KOPT-K1 (cell line): ENCODE measurements around the gene GHRHR.

ENCODE experiments used
- H3K27ac ChIP-seq: fragments of 200-600 bp; sonication (generic); 2 replicates; pipeline ENCODE4 v1.5.1; 2016; ENCODE audit warnings: antibody characterized with exemption, mild to moderate bottlenecking, low read depth, low read length; ENCODE audit not compliant: poor library complexity, severe bottlenecking
- H3K36me3 ChIP-seq: fragments of 200-600 bp; sonication (generic); 2 replicates; pipeline ENCODE4 v1.5.1; 2017; ENCODE audit warnings: antibody characterized with exemption, mild to moderate bottlenecking, low read length, moderate library complexity; ENCODE audit not compliant: insufficient read depth
- H3K9me3 ChIP-seq: fragments of 200-600 bp; sonication (generic); 2 replicates; pipeline ENCODE4 v1.5.1; 2017; ENCODE audit warnings: antibody characterized with exemption, low read length, mild to moderate bottlenecking; ENCODE audit not compliant: insufficient read depth, poor library complexity, severe bottlenecking

The GHRHR gene

DNA sequence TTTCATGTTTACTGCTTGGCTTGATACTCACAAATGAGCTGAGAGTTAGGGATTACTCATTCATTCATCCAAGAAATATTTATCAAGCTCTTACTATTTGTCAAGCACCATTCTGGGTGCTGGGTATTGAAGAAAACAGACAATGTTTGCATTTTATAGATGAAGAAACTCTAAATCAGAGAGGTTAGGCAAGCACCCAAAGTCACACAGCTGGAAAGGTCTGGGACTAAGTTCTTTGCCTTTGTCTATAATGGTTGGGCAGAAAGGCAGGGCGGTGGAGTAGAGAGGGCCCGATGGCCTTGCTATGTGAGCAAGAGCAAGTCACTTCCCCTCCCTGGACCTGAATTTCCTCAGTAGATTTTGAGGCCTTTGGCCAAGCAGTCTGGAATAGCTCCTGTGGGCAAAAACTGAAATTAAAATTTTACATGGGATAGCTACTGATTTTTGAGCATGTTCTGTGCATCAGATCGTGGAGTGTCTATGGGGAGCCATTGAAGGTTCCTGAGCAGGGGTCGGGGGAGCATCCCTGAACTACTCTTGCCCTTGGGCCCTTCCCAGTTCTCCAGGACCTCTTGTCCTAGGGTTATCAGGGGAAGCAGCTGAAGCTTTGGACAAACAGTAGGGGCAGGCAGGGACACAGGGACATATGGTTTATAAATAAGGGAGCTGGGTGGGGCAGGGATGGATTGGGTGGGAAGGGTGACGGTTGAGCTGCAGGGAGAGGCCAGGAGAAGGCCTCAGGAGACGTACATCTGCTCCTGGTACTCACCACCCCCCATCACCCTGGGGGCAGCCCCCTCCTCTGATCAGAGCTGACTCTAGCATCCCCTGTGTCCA, 28.8 kb upstream of the GHRHR start:
- Histone ChIP-seq H3K9me3 (no peaks in the 10 kb centered on the region), H3K27ac (no peak overlapping the region), H3K36me3 (no peaks in the 10 kb centered on the region)

- no peak overlapping the region for H3K27ac ChIP-seq
- H3K9me3 ChIP-seq, result no peaks in the 10 kb centered on the region
- H3K36me3 ChIP-seq, result no peaks in the 10 kb centered on the region
Observed at GRCh38 chr7:30935569-30935877, 28.2 kb upstream of the GHRHR start.

DNA sequence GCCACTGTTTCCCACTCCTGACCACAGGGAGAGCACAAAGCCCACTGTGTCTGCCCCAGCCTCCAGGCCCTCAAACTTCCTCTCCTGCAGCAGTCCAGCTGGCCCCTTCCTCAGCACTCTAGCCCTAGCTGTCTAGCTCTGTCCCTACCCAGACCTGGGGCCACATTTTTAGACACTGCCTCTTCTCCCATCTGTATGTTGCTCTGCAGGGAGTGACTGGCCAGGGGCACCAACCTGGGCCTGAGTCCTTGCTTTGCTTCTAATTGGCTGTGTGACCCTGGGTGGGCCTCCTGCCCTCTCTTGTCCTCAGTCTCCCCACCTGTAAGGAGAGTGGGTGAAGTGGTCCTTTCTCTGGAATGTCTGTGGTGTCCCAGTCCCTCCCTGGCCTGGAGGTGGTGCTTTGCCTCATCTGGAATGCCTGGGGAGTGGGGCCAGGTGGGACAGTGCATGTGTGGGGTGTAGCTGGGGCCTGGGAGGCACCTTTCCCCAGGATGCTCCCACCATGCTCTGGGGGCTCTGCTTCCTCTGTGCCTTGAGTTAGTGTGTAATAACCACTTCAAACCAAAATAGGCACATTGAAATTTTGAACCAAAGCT, 27.0 kb upstream of the GHRHR start:
- Histone ChIP-seq H3K27ac (no peak overlapping the region), H3K9me3 (no peaks in the 10 kb centered on the region), H3K36me3 (no peaks in the 10 kb centered on the region)

DNA sequence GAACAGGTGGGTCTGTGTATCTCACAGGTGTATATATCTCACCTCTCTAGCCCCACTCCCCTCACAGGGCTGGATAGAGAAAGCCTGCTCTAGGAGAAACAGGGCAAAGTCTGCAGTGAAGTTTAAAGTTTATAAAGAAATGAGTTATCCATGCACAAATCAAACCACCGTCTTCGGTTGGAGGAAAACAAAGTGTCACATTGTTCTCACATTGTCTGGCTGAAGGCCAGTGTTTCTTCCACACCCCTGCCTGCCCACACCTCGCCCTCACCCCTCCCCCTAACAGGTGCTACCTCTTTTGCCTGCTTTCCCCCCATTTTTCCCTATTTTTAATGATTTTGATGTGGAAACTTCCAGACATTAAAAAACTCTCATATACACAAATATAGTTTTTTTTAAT, 26.3 kb upstream of the GHRHR start:
- no peaks in the 10 kb centered on the region for H3K36me3 ChIP-seq
- no peak overlapping the region for H3K27ac ChIP-seq
- H3K9me3 ChIP-seq, result no peaks in the 10 kb centered on the region

GRCh38 chr7:30938435-30939316, 25.1 kb upstream of the GHRHR start:
- no peaks in the 10 kb centered on the region for H3K9me3 ChIP-seq
- H3K36me3 ChIP-seq, result no peaks in the 10 kb centered on the region
- no peak overlapping the region for H3K27ac ChIP-seq

GRCh38 chr7:30941582-30942323, 22.0 kb upstream of the GHRHR start:
- no peak overlapping the region for H3K27ac ChIP-seq
- no peaks in the 10 kb centered on the region for H3K36me3 ChIP-seq
- H3K9me3 ChIP-seq, result peaks cover 4% of the 10 kb centered on the region

DNA sequence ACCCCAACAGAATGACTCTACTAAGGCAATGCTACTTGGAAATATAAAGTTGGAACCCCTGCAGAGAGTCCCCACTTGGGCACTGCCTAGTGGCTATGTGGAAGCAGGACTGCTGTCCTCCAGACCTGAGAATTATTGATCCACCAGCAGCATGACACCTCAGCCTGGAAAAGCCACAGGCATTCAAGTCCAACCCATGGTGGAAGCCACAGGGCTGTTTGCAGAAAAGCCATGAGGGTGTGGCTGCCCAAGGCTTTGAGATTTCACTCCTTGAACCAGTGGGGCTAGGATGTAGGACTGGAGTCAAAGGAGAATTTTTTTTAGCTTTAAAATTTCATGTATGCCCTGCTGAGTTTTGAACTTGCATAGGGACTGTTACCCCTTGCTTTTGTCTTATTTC, 13.6 kb upstream of the GHRHR start:
- Histone ChIP-seq H3K9me3 (peaks cover 8% of the 10 kb centered on the region), H3K27ac (no peak overlapping the region), H3K36me3 (no peaks in the 10 kb centered on the region)

DNA sequence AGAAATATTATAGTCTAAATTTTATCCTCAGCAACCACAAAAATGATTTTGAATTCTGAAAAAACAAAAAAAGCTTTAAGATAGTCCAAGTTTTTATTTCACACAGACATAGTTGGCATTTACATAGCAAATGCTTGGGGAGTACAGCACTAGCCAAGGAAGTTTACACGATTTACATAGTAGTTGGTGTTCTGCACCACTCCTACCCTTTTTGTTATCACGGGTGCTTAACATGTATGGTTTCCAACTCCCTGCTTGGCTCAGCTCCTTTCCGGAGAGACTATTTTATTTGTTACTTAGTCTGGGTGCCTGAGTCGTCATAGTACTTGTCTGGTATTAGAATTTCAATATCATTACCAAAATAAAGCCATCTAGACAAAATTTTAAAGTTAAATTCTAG, 8.8 kb upstream of the GHRHR start:
- H3K9me3 ChIP-seq, result peaks cover 18% of the 10 kb centered on the region

GRCh38 chr7:30956704-30957103, 7.0 kb upstream of the GHRHR start:
- Histone ChIP-seq H3K36me3 (no peaks in the 10 kb centered on the region), H3K27ac (no peak overlapping the region), H3K9me3 (peaks cover 9% of the 10 kb centered on the region)

More for the DNA sequence above, 8.8 kb upstream of the GHRHR start:
- H3K36me3 ChIP-seq, result no peaks in the 10 kb centered on the region
- no peak overlapping the region for H3K27ac ChIP-seq

DNA sequence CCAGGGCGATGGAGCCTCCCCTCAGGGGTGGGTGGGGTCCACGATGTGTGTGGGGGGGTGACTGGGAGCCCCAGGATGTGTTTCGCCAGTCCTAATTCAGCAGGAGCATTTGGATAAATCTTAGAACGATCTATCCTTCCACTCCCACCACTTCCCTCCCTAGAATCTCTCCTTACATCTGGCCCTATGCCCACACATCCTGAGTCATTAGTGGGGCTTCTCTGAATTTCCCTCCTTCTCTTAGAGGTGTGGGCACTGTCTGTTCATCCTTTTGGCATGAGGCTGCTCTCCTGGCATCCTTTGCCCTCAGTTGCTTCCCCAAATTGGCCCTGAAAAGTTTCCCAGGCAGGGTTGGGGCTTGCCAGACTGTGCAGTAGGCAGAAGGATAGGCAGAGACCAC, 1.6 kb downstream of the GHRHR start:
- H3K9me3 ChIP-seq, result no peaks in the 10 kb centered on the region
- no peaks in the 10 kb centered on the region for H3K36me3 ChIP-seq
- H3K27ac ChIP-seq, result no peak overlapping the region

DNA sequence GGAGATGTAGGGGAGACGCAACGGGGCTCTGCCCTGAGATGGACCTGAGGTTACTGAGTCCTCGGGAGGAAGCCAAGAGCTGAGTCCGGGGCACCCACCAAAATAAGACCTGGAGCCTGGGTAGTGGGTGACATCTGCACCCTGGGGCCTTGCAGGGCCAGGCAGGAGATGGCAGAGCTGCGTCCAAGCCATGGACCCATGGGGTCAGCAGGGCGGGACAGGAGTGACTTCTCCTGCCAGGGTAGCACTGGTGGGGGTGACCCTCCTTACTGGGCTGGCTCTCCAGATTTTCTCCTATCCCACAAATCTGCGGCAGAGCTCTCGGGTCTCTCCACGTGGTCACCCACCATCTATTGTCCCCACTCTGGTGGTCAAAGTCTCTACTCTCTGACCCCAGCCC, 2.1 kb downstream of the GHRHR start:
- Histone ChIP-seq H3K9me3 (no peaks in the 10 kb centered on the region), H3K36me3 (no peaks in the 10 kb centered on the region), H3K27ac (no peak overlapping the region)

DNA sequence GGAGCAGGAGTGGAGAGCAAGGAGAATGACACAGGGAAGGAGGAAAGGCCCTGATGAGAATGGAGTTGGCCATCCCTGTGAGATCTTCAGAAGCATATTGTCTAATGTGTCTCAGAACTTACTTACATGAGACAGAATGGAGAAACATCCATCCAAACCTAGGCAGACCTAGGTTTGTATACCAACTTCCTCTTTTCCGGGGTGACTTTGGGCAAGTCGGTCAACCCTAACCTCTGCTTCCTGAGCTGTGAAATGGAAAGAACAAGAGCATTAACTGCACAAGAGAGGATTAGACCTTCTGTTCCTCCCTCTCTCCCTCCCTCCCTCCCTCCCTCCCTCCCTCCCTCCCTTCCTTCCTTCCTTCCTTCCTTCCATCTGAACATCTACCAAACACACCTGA, 4.5 kb downstream of the GHRHR start:
- no peaks in the 10 kb centered on the region for H3K9me3 ChIP-seq
- no peak overlapping the region for H3K27ac ChIP-seq
- H3K36me3 ChIP-seq, result no peaks in the 10 kb centered on the region

DNA sequence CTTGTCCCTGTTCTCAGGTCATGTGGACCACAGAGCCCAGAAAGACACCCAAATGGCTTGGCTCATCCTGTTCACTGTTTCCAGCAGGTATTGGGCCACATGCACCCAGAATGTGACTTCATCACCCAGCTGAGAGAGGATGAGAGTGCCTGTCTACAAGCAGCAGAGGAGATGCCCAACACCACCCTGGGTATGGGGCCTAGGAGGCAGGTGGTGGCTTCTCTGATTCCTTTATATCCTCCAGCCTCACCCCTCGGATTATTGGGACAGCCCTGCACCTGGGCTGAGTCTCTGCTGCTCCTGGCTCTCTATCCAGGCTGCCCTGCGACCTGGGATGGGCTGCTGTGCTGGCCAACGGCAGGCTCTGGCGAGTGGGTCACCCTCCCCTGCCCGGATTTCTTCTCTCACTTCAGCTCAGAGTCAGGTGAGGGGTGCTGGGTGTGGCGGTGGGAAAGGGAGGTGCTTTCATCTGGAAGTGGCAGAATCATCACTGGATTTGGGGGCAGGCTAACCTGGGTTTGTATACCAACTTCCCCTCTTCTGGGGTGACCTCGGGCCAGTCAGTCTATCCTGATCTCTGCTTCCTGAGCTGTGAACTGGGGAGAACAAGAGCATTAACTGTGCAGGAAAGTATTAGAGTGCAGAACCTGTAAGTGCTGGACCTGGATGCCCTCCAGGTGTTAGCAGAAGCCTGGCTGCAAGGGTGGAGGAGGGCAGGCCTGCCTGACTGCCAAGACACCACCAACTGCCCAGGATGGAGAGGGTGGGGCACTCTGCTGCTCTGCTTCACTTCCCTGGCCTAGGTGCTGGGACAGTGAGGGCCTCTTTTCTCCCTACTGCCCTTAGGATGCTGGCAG, 5.2 kb downstream of the GHRHR start:
- Histone ChIP-seq H3K36me3 (no peaks in the 10 kb centered on the region), H3K27ac (no peak overlapping the region)

GRCh38 chr7:30969604-30969970, 5.8 kb downstream of the GHRHR start:
- H3K27ac ChIP-seq, result no peak overlapping the region
- no peaks in the 10 kb centered on the region for H3K9me3 ChIP-seq

More for the DNA sequence above, 5.2 kb downstream of the GHRHR start:
- no peaks in the 10 kb centered on the region for H3K9me3 ChIP-seq

More at GRCh38 chr7:30969604-30969970, 5.8 kb downstream of the GHRHR start:
- no peaks in the 10 kb centered on the region for H3K36me3 ChIP-seq
